ENCODE data around the gene SDK1. TPM values are rescaled to one million over a fixed set of nuclear protein-coding genes. Genes with fewer than 3 reads are reported as not detected.
"Not testable (repeated sequence)": the region's sequence is repeated elsewhere in the genome, so short reads cannot be mapped to it uniquely, and the experiment has no call there.

SDK1 gene
- total RNA-seq, 2 donors from 2014 or later, result 3.1 to 3.6 TPM

- no peak for TF ChIP-seq CTCF (IDR thresholded peaks at IDR 0.05)
- no peak overlapping the region for H3K4me3 ChIP-seq
These were observed 933.4 kb downstream of the SDK1 start for GRCh38 chr7:4234498-4234855.

GRCh38 chr7:4234886-4235285, 933.8 kb downstream of the SDK1 start:
- H3K36me3 ChIP-seq, result no peaks in the 10 kb centered on the region
- no peak for TF ChIP-seq CTCF (IDR thresholded peaks at IDR 0.05)
- H3K27me3 ChIP-seq, result no peaks in the 10 kb centered on the region
- H3K4me1 ChIP-seq, result no peaks in the 10 kb centered on the region
- H3K4me3 ChIP-seq, result no peak overlapping the region
- no peaks in the 10 kb centered on the region for H3K9me3 ChIP-seq
- no peak for DNase-seq (ENCODE audit: low spot score)
- no peak overlapping the region for H3K27ac ChIP-seq

More at GRCh38 chr7:4234498-4234855, 933.4 kb downstream of the SDK1 start:
- Histone ChIP-seq H3K9me3 (no peaks in the 10 kb centered on the region), H3K4me1 (no peaks in the 10 kb centered on the region), H3K27ac (no peak overlapping the region), H3K27me3 (no peaks in the 10 kb centered on the region), H3K36me3 (no peaks in the 10 kb centered on the region)
- DNase-seq (ENCODE audit: low spot score), result no peak

GRCh38 chr7:4235596-4235995, 934.5 kb downstream of the SDK1 start:
- Histone ChIP-seq H3K4me3 (no peak overlapping the region), H3K36me3 (no peaks in the 10 kb centered on the region), H3K27ac (no peak overlapping the region), H3K27me3 (no peaks in the 10 kb centered on the region), H3K4me1 (no peaks in the 10 kb centered on the region), H3K9me3 (no peaks in the 10 kb centered on the region)
- no peak for DNase-seq (ENCODE audit: low spot score)
- TF ChIP-seq CTCF (IDR thresholded peaks at IDR 0.05), result no peak

GRCh38 chr7:4236389-4236788, 935.3 kb downstream of the SDK1 start:
- no peaks in the 10 kb centered on the region for H3K27me3 ChIP-seq
- no peak for DNase-seq (ENCODE audit: low spot score)
- no peaks in the 10 kb centered on the region for H3K9me3 ChIP-seq
- H3K36me3 ChIP-seq, result no peaks in the 10 kb centered on the region
- TF ChIP-seq CTCF (IDR thresholded peaks at IDR 0.05), result no peak
- H3K27ac ChIP-seq, result no peak overlapping the region
- no peak overlapping the region for H3K4me3 ChIP-seq
- no peaks in the 10 kb centered on the region for H3K4me1 ChIP-seq

GRCh38 chr7:4236873-4237272, 935.8 kb downstream of the SDK1 start:
- not testable (repeated sequence) for H3K27ac ChIP-seq; DNase-seq (ENCODE audit: low spot score); H3K9me3 ChIP-seq; H3K27me3 ChIP-seq; H3K4me3 ChIP-seq; H3K4me1 ChIP-seq; H3K36me3 ChIP-seq

GRCh38 chr7:4237296-4238235, 936.5 kb downstream of the SDK1 start:
- DNase-seq (ENCODE audit: low spot score), result no peak
- Histone ChIP-seq H3K27ac (no peak overlapping the region), H3K4me1 (no peaks in the 10 kb centered on the region), H3K27me3 (no peaks in the 10 kb centered on the region), H3K9me3 (no peaks in the 10 kb centered on the region), H3K4me3 (no peak overlapping the region), H3K36me3 (no peaks in the 10 kb centered on the region)
- no peak for TF ChIP-seq CTCF (IDR thresholded peaks at IDR 0.05)

Measured in right atrium auricular region (tissue), 2 donors.